H9 (cell line): ENCODE results near the gene PLB1. TPM values are rescaled to one million over a fixed set of nuclear protein-coding genes. Genes with fewer than 3 reads are reported as not detected.

ENCODE experiments used
- DNase-seq: peaks from one replicate; pipeline ENCODE4 v3.0.0-alpha.2; 2017
- H2AFZ ChIP-seq: one replicate; pipeline ENCODE4 v1.6.1; 2013; ENCODE audit warnings: mild to moderate bottlenecking, low read length, control low read depth, moderate library complexity
- H2AK5ac ChIP-seq: 2 replicates; pipeline ENCODE4 v1.6.1; 2013; ENCODE audit warnings: low read length, control low read depth, mixed read lengths; ENCODE audit not compliant: insufficient read length
- H2BK120ac ChIP-seq: one replicate; pipeline ENCODE4 v1.6.1; 2013; ENCODE audit warnings: low read depth, mild to moderate bottlenecking, low read length, control low read depth, inconsistent platforms; ENCODE audit not compliant: poor library complexity, severe bottlenecking
- H2BK12ac ChIP-seq: 2 replicates; pipeline ENCODE4 v1.6.1; 2013; ENCODE audit warnings: low read length, control low read depth, mixed read lengths, low read depth; ENCODE audit not compliant: insufficient read length
- H2BK15ac ChIP-seq: 2 replicates; pipeline ENCODE4 v1.6.1; 2013; ENCODE audit warnings: low read depth, low read length, control low read depth
- H2BK20ac ChIP-seq: one replicate; pipeline ENCODE4 v1.6.1; 2013; ENCODE audit warnings: low read depth, mild to moderate bottlenecking, low read length, control low read depth, inconsistent platforms; ENCODE audit not compliant: poor library complexity, severe bottlenecking
- H2BK5ac ChIP-seq: 2 replicates; pipeline ENCODE4 v1.6.1; 2013; ENCODE audit warnings: low read length, control low read depth, mixed read lengths; ENCODE audit not compliant: insufficient read length
- H3K14ac ChIP-seq: 2 replicates; pipeline ENCODE4 v1.6.1; 2013; ENCODE audit warnings: low read length, control low read depth; ENCODE audit not compliant: insufficient read depth
- H3K18ac ChIP-seq: 2 replicates; pipeline ENCODE4 v1.6.1; 2013; ENCODE audit warnings: low read depth, mild to moderate bottlenecking, mixed read lengths, low read length, control low read depth; ENCODE audit not compliant: insufficient read length
- H3K23ac ChIP-seq: 2 replicates; pipeline ENCODE4 v1.6.1; 2013; ENCODE audit warnings: low read length, control low read depth, mixed read lengths, low read depth; ENCODE audit not compliant: insufficient read length
- H3K23me2 ChIP-seq: 2 replicates; pipeline ENCODE4 v1.6.1; 2013; ENCODE audit warnings: low read depth, mild to moderate bottlenecking, mixed read lengths, low read length, control low read depth; ENCODE audit not compliant: insufficient read length, poor library complexity, severe bottlenecking
- H3K27ac ChIP-seq: 2 replicates; pipeline ENCODE4 v1.5.1; 2013; ENCODE audit warnings: low read length, control low read depth, mixed read lengths, low read depth; ENCODE audit not compliant: insufficient read length
- H3K27me3 ChIP-seq: 2 replicates; pipeline ENCODE4 v1.6.1; 2013; ENCODE audit warnings: low read length, control low read depth, inconsistent platforms; ENCODE audit not compliant: insufficient read depth
- H3K4ac ChIP-seq: 2 replicates; pipeline ENCODE4 v1.6.1; 2013; ENCODE audit warnings: low read depth, mild to moderate bottlenecking, control low read depth, inconsistent platforms, low read length, moderate library complexity
- H3K4me1 ChIP-seq: 2 replicates; pipeline ENCODE4 v1.6.1; 2013; ENCODE audit warnings: low read length, control low read depth, inconsistent platforms; ENCODE audit not compliant: insufficient read depth
- H3K4me2 ChIP-seq: 2 replicates; pipeline ENCODE4 v1.6.1; 2013; ENCODE audit warnings: low read length, control low read depth, mixed read lengths; ENCODE audit not compliant: insufficient read length, insufficient read depth
- H3K56ac ChIP-seq: 2 replicates; pipeline ENCODE4 v1.6.1; 2013; ENCODE audit warnings: low read depth, mild to moderate bottlenecking, mixed read lengths, low read length, control low read depth; ENCODE audit not compliant: insufficient read length
- H3K79me1 ChIP-seq: 2 replicates; pipeline ENCODE4 v1.6.1; 2013; ENCODE audit warnings: low read depth, mild to moderate bottlenecking, moderate library complexity, low read length, control low read depth, inconsistent platforms; ENCODE audit not compliant: insufficient read depth, poor library complexity, severe bottlenecking
- H3K79me2 ChIP-seq: 2 replicates; pipeline ENCODE4 v1.6.1; 2013; ENCODE audit warnings: low read length, control low read depth, inconsistent platforms; ENCODE audit not compliant: insufficient read depth
- H3K9ac ChIP-seq: 2 replicates; pipeline ENCODE4 v1.6.1; 2013; ENCODE audit warnings: low read length, control low read depth, mixed read lengths; ENCODE audit not compliant: insufficient read length; ENCODE audit errors: extremely low read depth
- H3K9me3 ChIP-seq: one replicate; pipeline ENCODE4 v1.6.1; 2013; ENCODE audit warnings: low read depth, low read length, inconsistent platforms; ENCODE audit not compliant: control insufficient read depth
- H3T11ph ChIP-seq: one replicate; pipeline ENCODE4 v1.6.1; 2013; ENCODE audit warnings: mild to moderate bottlenecking, low read length, control low read depth, inconsistent platforms
- H4K20me1 ChIP-seq: one replicate; pipeline ENCODE4 v1.6.1; 2013; ENCODE audit not compliant: control insufficient read depth, insufficient read length, insufficient read depth
- H4K5ac ChIP-seq: 2 replicates; pipeline ENCODE4 v1.6.1; 2013; ENCODE audit warnings: low read depth, mild to moderate bottlenecking, mixed read lengths, low read length, control low read depth; ENCODE audit not compliant: insufficient read length
- H4K8ac ChIP-seq: replicated peaks from 2 replicates; pipeline ENCODE4 v1.6.1; 2013; ENCODE audit warnings: low read length, control low read depth, mixed read lengths, low read depth; ENCODE audit not compliant: insufficient read length
- H4K91ac ChIP-seq: 2 replicates; pipeline ENCODE4 v1.6.1; 2013; ENCODE audit warnings: low read depth, mild to moderate bottlenecking, moderate library complexity, mixed read lengths, low read length, control low read depth; ENCODE audit not compliant: insufficient read length
- H3K27ac Mint-ChIP-seq, 3 experiments: 2 replicates in 2 of 3; 3 replicates in 1 of 3; pipeline ENCODE4 v1.8.0; 2020 to 2021; ENCODE audit warnings: mixed read lengths in 3 of 3, mild to moderate bottlenecking in 1 of 3, moderate library complexity in 1 of 3
- H3K27me3 Mint-ChIP-seq: 2 replicates; pipeline ENCODE4 v1.8.0; 2021; ENCODE audit warnings: low read depth, mild to moderate bottlenecking, moderate library complexity, mixed read lengths
- H3K36me3 Mint-ChIP-seq, 3 experiments: 2 replicates in 2 of 3; 3 replicates in 1 of 3; pipeline ENCODE4 v1.8.0; 2020 to 2021; ENCODE audit warnings: low read depth in 3 of 3, mixed read lengths in 3 of 3; ENCODE audit not compliant: insufficient read depth in 1 of 3
- H3K4me1 Mint-ChIP-seq, 2 experiments: 2 replicates each; pipeline ENCODE4 v1.8.0; 2020; ENCODE audit warnings: mixed read lengths in 2 of 2
- H3K4me3 Mint-ChIP-seq, 2 experiments: 2 replicates in 1 of 2; 3 replicates in 1 of 2; pipeline ENCODE4 v1.8.0; 2020 to 2021; ENCODE audit warnings: mild to moderate bottlenecking in 2 of 2, mixed read lengths in 2 of 2, moderate library complexity in 1 of 2
- H3K9me3 Mint-ChIP-seq, 2 experiments: 2 replicates in 1 of 2; 3 replicates in 1 of 2; pipeline ENCODE4 v1.8.0; 2020; ENCODE audit warnings: mild to moderate bottlenecking in 2 of 2, mixed read lengths in 2 of 2, moderate library complexity in 1 of 2
- WGBS: extraction: QIAGEN DNeasy Blood & Tissue Kit; methylation state at CpG from one replicate; pipeline ENCODE4 v1.1.7; 2013; ENCODE audit warnings: missing lambda C conversion rate, low lambda C conversion rate, mixed read lengths; ENCODE audit not compliant: insufficient read length; ENCODE audit errors: extremely low coverage; 5-methylcytosine and 5-hydroxymethylcytosine counted together
- total RNA-seq: library from RNA; stranded (reverse); gene quantifications from 2 replicates; pipeline ENCODE4 v1.2.1, GENCODE V29; 2021
- TF ChIP-seq, protein P1 (sequence below): fragments of 200-600 bp; sonication (generic); conservative IDR thresholded peaks from 3 replicates; pipeline ENCODE4 v1.8.0; 2021; ENCODE audit warnings: antibody characterized with exemption, mild to moderate bottlenecking

The PLB1 gene
- total RNA-seq, 1 experiment from 2014 or later: not detected

DNA sequence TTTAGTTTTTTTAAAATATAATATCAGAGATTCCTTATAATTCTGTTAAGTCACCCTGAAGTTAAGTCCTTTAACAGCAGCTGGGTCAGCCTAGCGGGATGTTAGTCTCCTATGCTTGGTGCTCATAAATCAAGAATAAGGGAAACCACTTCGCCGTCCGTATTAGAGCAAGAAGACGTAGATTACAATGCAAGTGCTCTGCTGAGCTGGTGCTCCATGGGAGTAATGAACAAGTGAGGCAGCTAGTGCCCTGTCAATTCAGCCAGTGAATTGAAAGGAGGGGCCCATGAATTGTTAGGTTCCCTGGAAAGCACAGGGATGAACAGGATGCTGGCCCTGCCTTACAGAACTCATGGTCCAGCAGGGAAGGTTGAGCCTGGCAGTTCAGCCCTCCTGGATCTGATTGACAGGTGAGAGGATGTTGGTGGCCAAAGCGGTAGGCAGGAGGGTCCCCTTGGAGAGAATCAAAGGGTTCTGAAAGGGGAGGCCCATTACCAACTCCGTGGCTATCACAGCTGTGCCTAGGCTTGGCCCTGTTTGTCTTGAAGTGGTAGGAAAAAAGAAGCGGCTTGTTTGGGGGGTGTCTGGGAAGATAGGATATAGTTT lies 30.8 kb downstream of the PLB1 start:
- DNase-seq: no peak
- no peak overlapping the region for H3K27ac ChIP-seq

More for the DNA sequence above, 30.8 kb downstream of the PLB1 start:
- Mint-ChIP-seq H3K36me3 (no peaks in the 10 kb centered on the region), H3K9me3 (no peaks in the 10 kb centered on the region), H3K4me1 (peaks cover 5 to 13% of the 10 kb centered on the region in 2 experiments; a peak in 3 of 4 replicates), H3K27me3 (peaks cover 28% of the 10 kb centered on the region), H3K27ac (no peak overlapping the region), H3K4me3 (no peak overlapping the region)
- H3K23me2 ChIP-seq: no peaks in the 10 kb centered on the region
- H3K27me3 ChIP-seq: no peaks in the 10 kb centered on the region; the same call in 1 of the 2 replicates
- TF ChIP-seq, protein P1, sequence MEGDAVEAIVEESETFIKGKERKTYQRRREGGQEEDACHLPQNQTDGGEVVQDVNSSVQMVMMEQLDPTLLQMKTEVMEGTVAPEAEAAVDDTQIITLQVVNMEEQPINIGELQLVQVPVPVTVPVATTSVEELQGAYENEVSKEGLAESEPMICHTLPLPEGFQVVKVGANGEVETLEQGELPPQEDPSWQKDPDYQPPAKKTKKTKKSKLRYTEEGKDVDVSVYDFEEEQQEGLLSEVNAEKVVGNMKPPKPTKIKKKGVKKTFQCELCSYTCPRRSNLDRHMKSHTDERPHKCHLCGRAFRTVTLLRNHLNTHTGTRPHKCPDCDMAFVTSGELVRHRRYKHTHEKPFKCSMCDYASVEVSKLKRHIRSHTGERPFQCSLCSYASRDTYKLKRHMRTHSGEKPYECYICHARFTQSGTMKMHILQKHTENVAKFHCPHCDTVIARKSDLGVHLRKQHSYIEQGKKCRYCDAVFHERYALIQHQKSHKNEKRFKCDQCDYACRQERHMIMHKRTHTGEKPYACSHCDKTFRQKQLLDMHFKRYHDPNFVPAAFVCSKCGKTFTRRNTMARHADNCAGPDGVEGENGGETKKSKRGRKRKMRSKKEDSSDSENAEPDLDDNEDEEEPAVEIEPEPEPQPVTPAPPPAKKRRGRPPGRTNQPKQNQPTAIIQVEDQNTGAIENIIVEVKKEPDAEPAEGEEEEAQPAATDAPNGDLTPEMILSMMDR: no peak
- H3K79me1 ChIP-seq: no peaks in the 10 kb centered on the region
- no peaks in the 10 kb centered on the region for H3K4me1 ChIP-seq
- no peak overlapping the region for H2BK20ac ChIP-seq
- H3K4ac ChIP-seq: no peak overlapping the region
- no peak overlapping the region for H2BK12ac ChIP-seq
- no peaks in the 10 kb centered on the region for H3K79me2 ChIP-seq
- no peak overlapping the region for H3K18ac ChIP-seq
- no peaks in the 10 kb centered on the region for H3K9me3 ChIP-seq
- no peak overlapping the region for H3T11ph ChIP-seq
- H3K14ac ChIP-seq: no peak overlapping the region
- H2BK5ac ChIP-seq: no peak overlapping the region
- no peak overlapping the region for H2AFZ ChIP-seq
- no peak overlapping the region for H4K8ac ChIP-seq
- no peak overlapping the region for H4K91ac ChIP-seq
- no peak overlapping the region for H3K23ac ChIP-seq
- no peak overlapping the region for H3K56ac ChIP-seq
- H4K5ac ChIP-seq: no peak overlapping the region
- H2AK5ac ChIP-seq: no peak overlapping the region
- no peak overlapping the region for H3K9ac ChIP-seq
- no peak overlapping the region for H2BK120ac ChIP-seq
- H4K20me1 ChIP-seq: no peaks in the 10 kb centered on the region
- WGBS: no CpG with 5 or more reads among the region's 8 CpGs
- H3K4me2 ChIP-seq: no peak overlapping the region
- no peak overlapping the region for H2BK15ac ChIP-seq
